Natural killer cell (primary cell): ENCODE results near the gene MIPEP. TPM values are rescaled to one million over a fixed set of nuclear protein-coding genes. Genes with fewer than 3 reads are reported as not detected.

Experiments
- ATAC-seq, 3 donors: fragments of 150-1000 bp in 2 of 3; fragments of 200-7000 bp in 1 of 3; cut with Tn5 transposase; 1 replicate in 1 of 3; 2 replicates in 2 of 3; pipeline ENCODE4 v1.10.0; 2021; ENCODE audit warnings: mild to moderate bottlenecking in 2 of 3, moderate library complexity in 2 of 3
- DNase-seq, 2 donors: peaks; one replicate each; pipeline versions ENCODE4 v3.0.0 to v3.0.0-alpha.2; 2013 to 2021; ENCODE audit warnings: mixed read lengths in 1 of 2
- H3K27ac ChIP-seq: one replicate; pipeline ENCODE4 v1.5.1; 2013; ENCODE audit warnings: mild to moderate bottlenecking, low read length
- H3K27me3 ChIP-seq: one replicate; pipeline ENCODE4 v1.6.1; 2013; ENCODE audit warnings: low read length; ENCODE audit not compliant: control insufficient read depth, insufficient read depth
- H3K36me3 ChIP-seq: one replicate; pipeline ENCODE4 v1.6.1; 2013; ENCODE audit warnings: low read length; ENCODE audit not compliant: control insufficient read depth, insufficient read depth
- H3K4me1 ChIP-seq: one replicate; pipeline ENCODE4 v1.6.1; 2013; ENCODE audit warnings: low read length; ENCODE audit not compliant: control insufficient read depth, insufficient read depth
- H3K4me3 ChIP-seq: one replicate; pipeline ENCODE4 v1.5.1; 2013; ENCODE audit warnings: low read length
- H3K9me3 ChIP-seq: one replicate; pipeline ENCODE4 v1.6.1; 2013; ENCODE audit warnings: low read length; ENCODE audit not compliant: control insufficient read depth, insufficient read depth
- H3K27ac Mint-ChIP-seq, 2 donors: one replicate each; pipeline ENCODE4 v1.8.0; 2022; ENCODE audit warnings: mild to moderate bottlenecking in 2 of 2, mixed read lengths in 2 of 2, moderate library complexity in 1 of 2
- H3K27me3 Mint-ChIP-seq, 2 donors: one replicate each; pipeline ENCODE4 v1.8.0; 2022; ENCODE audit warnings: low read depth in 2 of 2, mixed read lengths in 2 of 2
- H3K36me3 Mint-ChIP-seq: one replicate; pipeline ENCODE4 v1.8.0; 2022; ENCODE audit warnings: mixed read lengths
- H3K4me1 Mint-ChIP-seq, 2 donors: one replicate each; pipeline ENCODE4 v1.8.0; 2022; ENCODE audit warnings: mixed read lengths in 2 of 2
- H3K4me3 Mint-ChIP-seq: one replicate; pipeline ENCODE4 v1.8.0; 2022; ENCODE audit warnings: mild to moderate bottlenecking, moderate library complexity, mixed read lengths
- H3K9me3 Mint-ChIP-seq, 2 donors: one replicate each; pipeline ENCODE4 v1.8.0; 2022; ENCODE audit warnings: mixed read lengths in 2 of 2
- WGBS: methylation state at CpG from one replicate; pipeline ENCODE4 v1.1.7; 2013; ENCODE audit warnings: missing lambda C conversion rate; ENCODE audit not compliant: insufficient coverage; 5-methylcytosine and 5-hydroxymethylcytosine counted together
- intact Hi-C: fragments of 100-400 bp; cut with micrococcal nuclease; formaldehyde crosslinking; loops from one replicate; pipeline ENCODE4 v1.14.2; 2022
- total RNA-seq, 4 donors: library from RNA; stranded (reverse); fragments of 120-200 nt in 1 of 4; gene quantifications; one replicate each; pipeline versions ENCODE4 v1.2.3 to v1.2.4, GENCODE V29; 2013 to 2022
- TF ChIP-seq, protein P1 (sequence below): fragments of 200-600 bp; IDR thresholded peaks from one replicate; pipeline ENCODE4 v1.8.0; 2022; ENCODE audit warnings: antibody characterized with exemption

Gene MIPEP
- total RNA-seq, 3 donors from 2014 or later (not counting 1 experiment from before 2014, with no cell fraction given) = 9.7 to 10.1 (median 9.7) TPM

DNA sequence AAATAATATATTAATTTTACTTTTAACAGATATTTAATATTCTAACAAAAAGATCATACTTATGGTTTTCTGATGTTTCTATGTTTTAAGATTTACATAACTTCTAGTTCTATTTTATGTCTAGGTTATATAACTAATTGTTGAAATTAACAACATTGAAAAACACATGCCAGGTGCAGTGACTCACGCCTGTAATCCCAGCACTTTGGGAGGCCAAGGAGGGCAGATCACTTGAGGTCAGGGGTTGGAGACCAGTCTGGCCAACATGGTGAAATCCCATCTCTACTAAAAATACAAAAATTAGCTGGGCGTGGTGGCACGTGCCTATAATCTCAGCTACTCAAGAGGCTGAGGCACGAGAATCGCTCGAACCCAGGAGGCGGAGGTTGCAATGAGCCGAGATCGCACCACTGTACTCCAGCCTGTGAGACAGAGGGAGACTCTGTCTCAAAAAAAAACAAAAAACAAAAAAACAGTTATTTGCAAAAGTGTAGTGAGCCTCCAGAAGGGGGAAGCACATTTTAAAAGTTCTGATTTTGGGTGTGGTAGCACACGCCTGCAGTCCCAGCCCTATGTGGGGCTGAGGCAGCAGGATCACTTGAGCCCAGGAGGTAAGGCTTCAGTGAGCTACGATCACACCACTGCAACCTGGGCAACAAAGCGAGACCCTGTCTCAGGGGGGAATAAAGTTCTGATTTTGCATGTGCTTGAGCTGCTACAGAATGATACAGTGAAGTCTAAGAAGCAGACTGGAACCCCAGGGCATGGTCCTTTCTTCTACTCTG lies 18.7 kb downstream of the MIPEP start:
- Histone ChIP-seq H3K36me3 (peaks cover 3% of the 10 kb centered on the region), H3K9me3 (no peaks in the 10 kb centered on the region), H3K27ac (no peak overlapping the region), H3K4me1 (no peaks in the 10 kb centered on the region), H3K4me3 (no peak overlapping the region), H3K27me3 (no peaks in the 10 kb centered on the region)
- WGBS = 88% methylated on average over 12 of the region's 12 CpGs
- Mint-ChIP-seq H3K27me3 (no peaks in the 10 kb centered on the region), H3K4me1 (no peaks in the 10 kb centered on the region), H3K9me3 (no peaks in the 10 kb centered on the region), H3K27ac (no peak overlapping the region), H3K4me3 (no peak overlapping the region), H3K36me3 (peaks cover under 1% of the 10 kb centered on the region)
- no peak for ATAC-seq
- intact Hi-C loops = loop anchor here (1.0 kb wide), 1 partner anchor 404 kb away; no protein-coding TSS in a partner anchor
- DNase-seq = no peak
- TF ChIP-seq, protein P1, sequence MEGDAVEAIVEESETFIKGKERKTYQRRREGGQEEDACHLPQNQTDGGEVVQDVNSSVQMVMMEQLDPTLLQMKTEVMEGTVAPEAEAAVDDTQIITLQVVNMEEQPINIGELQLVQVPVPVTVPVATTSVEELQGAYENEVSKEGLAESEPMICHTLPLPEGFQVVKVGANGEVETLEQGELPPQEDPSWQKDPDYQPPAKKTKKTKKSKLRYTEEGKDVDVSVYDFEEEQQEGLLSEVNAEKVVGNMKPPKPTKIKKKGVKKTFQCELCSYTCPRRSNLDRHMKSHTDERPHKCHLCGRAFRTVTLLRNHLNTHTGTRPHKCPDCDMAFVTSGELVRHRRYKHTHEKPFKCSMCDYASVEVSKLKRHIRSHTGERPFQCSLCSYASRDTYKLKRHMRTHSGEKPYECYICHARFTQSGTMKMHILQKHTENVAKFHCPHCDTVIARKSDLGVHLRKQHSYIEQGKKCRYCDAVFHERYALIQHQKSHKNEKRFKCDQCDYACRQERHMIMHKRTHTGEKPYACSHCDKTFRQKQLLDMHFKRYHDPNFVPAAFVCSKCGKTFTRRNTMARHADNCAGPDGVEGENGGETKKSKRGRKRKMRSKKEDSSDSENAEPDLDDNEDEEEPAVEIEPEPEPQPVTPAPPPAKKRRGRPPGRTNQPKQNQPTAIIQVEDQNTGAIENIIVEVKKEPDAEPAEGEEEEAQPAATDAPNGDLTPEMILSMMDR = no peak

DNA sequence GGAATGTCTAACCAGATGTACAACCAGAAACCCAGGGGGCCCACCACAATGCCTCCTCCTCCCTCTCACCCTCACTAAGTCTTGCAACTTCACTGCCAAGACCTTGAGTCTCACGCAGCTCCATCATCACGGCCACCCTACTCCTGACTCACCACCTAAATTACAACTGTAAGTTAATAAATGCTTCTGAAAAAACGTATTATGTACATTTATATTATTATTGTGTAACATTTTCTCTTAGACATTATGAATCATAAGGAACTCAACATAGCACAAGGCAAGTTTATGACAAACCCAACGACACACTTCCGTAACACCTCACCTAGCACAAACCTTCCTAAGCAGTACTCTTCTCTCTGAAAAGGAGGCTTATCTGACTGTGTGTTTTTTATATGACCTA lies 20.7 kb downstream of the MIPEP start:
- H3K27me3 Mint-ChIP-seq = no peaks in the 10 kb centered on the region
- DNase-seq (no peak), ATAC-seq (no peak)
- no peak overlapping the region for H3K4me3 Mint-ChIP-seq
- no peaks in the 10 kb centered on the region for H3K27me3 ChIP-seq
- H3K4me1 ChIP-seq = no peaks in the 10 kb centered on the region
- H3K27ac Mint-ChIP-seq = no peak overlapping the region
- H3K4me1 Mint-ChIP-seq = no peaks in the 10 kb centered on the region
- TF ChIP-seq, protein P1 = no peak
- intact Hi-C loops = no loop called here
- 100% methylated on average over 2 of the region's 5 CpGs for WGBS
- no peak overlapping the region for H3K27ac ChIP-seq
- no peaks in the 10 kb centered on the region for H3K36me3 Mint-ChIP-seq
- peaks cover 3% of the 10 kb centered on the region for H3K36me3 ChIP-seq
- no peaks in the 10 kb centered on the region for H3K9me3 ChIP-seq
- H3K4me3 ChIP-seq = no peak overlapping the region
- no peaks in the 10 kb centered on the region for H3K9me3 Mint-ChIP-seq

DNA sequence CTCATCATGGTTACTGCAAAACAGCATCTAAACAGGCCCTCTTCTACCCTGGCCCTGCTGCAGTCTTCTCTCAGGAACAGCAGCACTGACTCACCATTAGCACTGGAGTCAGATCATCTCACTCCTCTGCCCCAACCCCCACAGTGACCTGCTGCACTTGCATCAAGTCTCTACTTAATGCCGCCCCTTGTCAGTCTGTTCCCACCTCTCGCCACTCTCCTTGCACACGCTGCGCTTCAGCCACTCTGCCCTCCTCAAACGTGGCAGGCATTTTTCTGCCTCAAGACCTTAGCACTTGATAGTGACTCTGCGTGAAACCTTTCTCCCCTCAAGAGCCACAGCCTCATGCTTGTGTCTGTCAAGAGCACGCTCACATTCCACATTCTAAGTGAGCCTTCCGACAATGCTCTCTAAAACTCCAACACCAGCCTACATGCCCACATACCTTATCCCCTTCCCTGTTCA lies 22.1 kb downstream of the MIPEP start:
- no peaks in the 10 kb centered on the region for H3K27me3 ChIP-seq
- Mint-ChIP-seq H3K27me3 (no peaks in the 10 kb centered on the region), H3K4me3 (no peak overlapping the region), H3K4me1 (no peaks in the 10 kb centered on the region), H3K9me3 (no peaks in the 10 kb centered on the region), H3K36me3 (no peaks in the 10 kb centered on the region), H3K27ac (no peak overlapping the region)
- DNase-seq (no peak), ATAC-seq (peak in 1 of 3 donors; percentile 45)
- H3K4me3 ChIP-seq = no peak overlapping the region
- WGBS = 90% methylated on average over 8 of the region's 8 CpGs
- peaks cover 3% of the 10 kb centered on the region for H3K36me3 ChIP-seq
- intact Hi-C loops = no loop called here
- H3K9me3 ChIP-seq = no peaks in the 10 kb centered on the region
- TF ChIP-seq, protein P1 = no peak
- no peak overlapping the region for H3K27ac ChIP-seq
- no peaks in the 10 kb centered on the region for H3K4me1 ChIP-seq
